ENCODE measurements around the gene AP1M1.

DNA sequence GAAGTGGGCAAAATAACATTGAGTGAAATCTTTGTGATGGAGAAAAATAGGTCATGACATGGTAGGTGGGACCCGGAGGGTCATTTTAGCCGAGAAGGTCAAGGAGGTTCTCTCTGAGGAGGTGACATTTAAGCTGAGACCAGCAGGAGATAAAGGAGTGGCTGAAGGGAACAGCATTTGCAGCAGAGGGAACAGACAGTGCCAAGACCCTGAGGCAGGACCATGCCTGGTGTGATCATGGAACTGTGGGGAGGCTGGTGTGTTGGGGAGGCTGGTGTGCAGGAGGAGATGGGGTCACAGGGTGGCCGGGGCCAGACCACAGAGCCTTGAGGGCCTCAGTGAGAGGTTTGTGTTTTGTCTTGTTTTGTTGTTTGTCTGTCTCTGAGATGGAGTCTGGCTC is 67.5 kb downstream of the AP1M1 start:
- no peak for TF ChIP-seq POLR2A (IDR thresholded peaks at IDR 0.05; ENCODE audit: low read depth, low read length)
- TF ChIP-seq POLR2AphosphoS5 (IDR thresholded peaks at IDR 0.05; ENCODE audit: low read depth, low read length), result no peak
- TF ChIP-seq TAF1 (IDR thresholded peaks at IDR 0.05; ENCODE audit: borderline replicate concordance, low read depth, low read length), result no peak

Data from GM12892 (cell line).